ENCODE results near the gene RUNX1.

Gene RUNX1

DNA sequence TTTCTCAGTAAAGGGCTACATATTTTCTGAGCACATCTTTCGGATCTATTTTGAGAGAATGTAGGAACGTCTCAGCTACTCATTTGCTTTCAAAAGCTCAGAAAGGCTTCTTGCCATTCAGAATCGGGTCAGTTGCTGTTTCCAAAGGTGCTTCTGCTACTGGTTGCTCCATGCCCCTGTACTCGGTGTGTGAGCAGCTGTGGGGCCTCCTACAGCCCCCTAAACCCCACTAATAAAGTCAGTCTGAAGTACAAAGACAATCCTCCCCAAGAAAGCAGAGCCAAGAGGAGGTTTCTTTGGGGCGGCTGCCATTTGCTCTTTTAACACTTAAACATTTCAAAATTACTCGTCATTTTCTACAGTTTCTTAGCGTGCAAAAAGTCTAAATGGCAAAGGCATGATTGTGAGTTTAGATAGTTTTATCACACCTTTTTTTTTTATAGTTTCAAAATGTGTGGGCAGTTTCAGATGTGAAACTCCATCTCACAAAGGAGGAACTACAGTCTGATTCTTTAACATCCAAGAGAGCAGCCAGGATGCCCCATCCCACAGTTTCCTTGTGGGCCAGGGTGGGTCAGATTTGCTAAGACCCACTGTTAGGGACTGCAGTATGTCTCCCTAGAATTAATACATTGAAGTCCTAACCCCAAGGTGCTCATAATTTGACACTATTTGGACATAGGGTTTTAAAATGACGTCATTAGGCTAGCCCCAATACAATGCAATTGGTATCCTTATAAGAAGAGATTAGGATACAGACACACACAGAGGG, 4.1 kb downstream of the RUNX1 start:
- H3K36me3 ChIP-seq, result no peaks in the 10 kb centered on the region
- TF ChIP-seq, protein P1, sequence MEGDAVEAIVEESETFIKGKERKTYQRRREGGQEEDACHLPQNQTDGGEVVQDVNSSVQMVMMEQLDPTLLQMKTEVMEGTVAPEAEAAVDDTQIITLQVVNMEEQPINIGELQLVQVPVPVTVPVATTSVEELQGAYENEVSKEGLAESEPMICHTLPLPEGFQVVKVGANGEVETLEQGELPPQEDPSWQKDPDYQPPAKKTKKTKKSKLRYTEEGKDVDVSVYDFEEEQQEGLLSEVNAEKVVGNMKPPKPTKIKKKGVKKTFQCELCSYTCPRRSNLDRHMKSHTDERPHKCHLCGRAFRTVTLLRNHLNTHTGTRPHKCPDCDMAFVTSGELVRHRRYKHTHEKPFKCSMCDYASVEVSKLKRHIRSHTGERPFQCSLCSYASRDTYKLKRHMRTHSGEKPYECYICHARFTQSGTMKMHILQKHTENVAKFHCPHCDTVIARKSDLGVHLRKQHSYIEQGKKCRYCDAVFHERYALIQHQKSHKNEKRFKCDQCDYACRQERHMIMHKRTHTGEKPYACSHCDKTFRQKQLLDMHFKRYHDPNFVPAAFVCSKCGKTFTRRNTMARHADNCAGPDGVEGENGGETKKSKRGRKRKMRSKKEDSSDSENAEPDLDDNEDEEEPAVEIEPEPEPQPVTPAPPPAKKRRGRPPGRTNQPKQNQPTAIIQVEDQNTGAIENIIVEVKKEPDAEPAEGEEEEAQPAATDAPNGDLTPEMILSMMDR (IDR thresholded peaks at IDR 0.05; ENCODE audit: low read depth, low read length), result no peak
- DNase-seq, result no peak
- H3K27me3 ChIP-seq, result no peaks in the 10 kb centered on the region
- H3K4me1 ChIP-seq, result no peaks in the 10 kb centered on the region
- H3K9me3 ChIP-seq, result no peaks in the 10 kb centered on the region
- no peak overlapping the region for H3K4me3 ChIP-seq (ENCODE audit: low read depth, low read length)

DNA sequence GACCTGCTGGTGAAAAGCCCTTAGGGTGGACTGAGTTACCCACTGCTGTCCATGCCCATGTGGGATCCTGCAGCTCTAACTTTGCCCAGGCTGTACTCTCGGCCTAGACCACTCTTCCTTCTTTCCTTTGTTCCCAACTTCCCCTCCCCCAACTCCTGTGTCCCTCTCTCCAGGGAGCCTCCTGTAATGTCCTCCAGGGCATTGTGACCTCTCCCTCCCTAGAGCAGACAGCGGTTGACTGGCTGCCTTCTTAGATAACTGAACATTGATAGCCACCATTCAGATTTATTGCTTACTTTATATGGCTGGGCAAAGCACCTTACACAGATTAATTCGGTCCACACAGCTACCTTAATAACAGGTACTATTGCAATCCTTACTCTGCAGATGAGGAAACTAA, 5.0 kb downstream of the RUNX1 start:
- Histone ChIP-seq H3K9me3 (no peaks in the 10 kb centered on the region), H3K36me3 (no peaks in the 10 kb centered on the region), H3K27me3 (no peaks in the 10 kb centered on the region), H3K4me3 (ENCODE audit: low read depth, low read length) (no peak overlapping the region), H3K4me1 (no peaks in the 10 kb centered on the region)
- DNase-seq, result no peak
- TF ChIP-seq, protein P1 (IDR thresholded peaks at IDR 0.05; ENCODE audit: low read depth, low read length), result no peak

DNA sequence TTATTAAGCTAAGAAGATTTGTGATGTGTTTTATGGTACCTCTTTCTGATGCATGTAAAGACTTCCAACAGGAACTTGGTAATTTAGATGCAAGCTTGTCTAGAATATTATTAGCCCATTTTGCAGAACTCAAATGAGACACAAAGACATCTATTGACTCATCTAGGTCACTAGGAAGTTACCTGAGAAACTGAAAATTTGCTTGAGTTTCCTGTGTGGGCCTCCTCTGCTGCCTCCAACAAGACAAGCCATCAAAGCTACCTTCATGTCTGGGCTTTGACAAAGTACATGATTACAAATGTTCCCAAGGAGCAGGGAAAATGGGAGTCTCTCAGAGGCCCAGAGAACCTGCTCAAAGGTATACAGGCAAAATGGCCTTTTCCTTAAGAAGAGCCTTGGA, 5.6 kb downstream of the RUNX1 start:
- TF ChIP-seq, protein P1 (IDR thresholded peaks at IDR 0.05; ENCODE audit: low read depth, low read length), result no peak
- Histone ChIP-seq H3K9me3 (no peaks in the 10 kb centered on the region), H3K4me1 (no peaks in the 10 kb centered on the region), H3K36me3 (no peaks in the 10 kb centered on the region), H3K4me3 (ENCODE audit: low read depth, low read length) (no peak overlapping the region), H3K27me3 (no peaks in the 10 kb centered on the region)
- no peak for DNase-seq

DNA sequence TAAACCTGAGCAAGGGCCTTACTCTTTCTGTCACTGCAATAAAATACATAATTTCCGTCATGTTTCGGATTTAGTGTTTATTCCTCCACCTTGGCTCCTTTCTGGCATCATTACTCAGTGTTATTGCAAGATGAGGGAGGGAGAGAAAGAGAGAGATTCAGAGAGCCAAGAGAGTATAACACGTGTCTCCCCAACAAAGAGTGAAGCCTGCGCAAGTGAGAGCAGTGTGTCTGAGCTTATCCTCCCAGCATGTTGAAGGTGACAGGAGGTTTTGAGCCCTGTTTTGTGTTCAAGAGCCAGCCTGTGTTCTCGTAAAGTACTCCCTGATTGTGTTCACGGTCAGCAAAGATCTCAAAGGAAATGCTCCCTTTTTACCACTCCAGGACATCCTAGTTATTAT, 6.3 kb downstream of the RUNX1 start:
- no peak for DNase-seq
- H3K36me3 ChIP-seq, result no peaks in the 10 kb centered on the region
- H3K4me1 ChIP-seq, result no peaks in the 10 kb centered on the region
- H3K4me3 ChIP-seq (ENCODE audit: low read depth, low read length), result no peak overlapping the region
- H3K9me3 ChIP-seq, result no peaks in the 10 kb centered on the region
- no peaks in the 10 kb centered on the region for H3K27me3 ChIP-seq
- TF ChIP-seq, protein P1 (IDR thresholded peaks at IDR 0.05; ENCODE audit: low read depth, low read length), result no peak

DNA sequence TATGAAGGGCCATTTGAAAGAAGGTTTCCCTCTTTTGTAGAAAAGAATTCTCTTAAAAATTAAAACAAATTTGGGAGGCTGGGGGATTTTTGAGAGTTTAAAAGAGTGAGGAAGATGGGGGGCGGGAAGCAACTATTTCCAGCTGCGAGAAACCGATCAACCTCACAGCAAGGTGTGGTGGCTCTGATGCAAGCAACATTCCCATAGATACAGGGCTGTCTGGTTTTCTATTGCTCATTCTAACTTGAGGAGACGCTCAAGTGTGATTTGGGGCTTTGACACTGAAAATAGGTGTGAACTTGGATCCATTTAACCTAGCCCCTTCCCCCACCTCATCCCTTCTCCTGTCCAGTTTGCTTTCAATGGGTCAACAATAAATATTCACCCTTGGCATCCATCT, 7.2 kb downstream of the RUNX1 start:
- TF ChIP-seq, protein P1 (IDR thresholded peaks at IDR 0.05; ENCODE audit: low read depth, low read length), result no peak
- H3K36me3 ChIP-seq, result no peaks in the 10 kb centered on the region
- no peak for DNase-seq
- no peaks in the 10 kb centered on the region for H3K9me3 ChIP-seq
- no peak overlapping the region for H3K4me3 ChIP-seq (ENCODE audit: low read depth, low read length)
- H3K27me3 ChIP-seq, result no peaks in the 10 kb centered on the region
- H3K4me1 ChIP-seq, result no peaks in the 10 kb centered on the region

DNA sequence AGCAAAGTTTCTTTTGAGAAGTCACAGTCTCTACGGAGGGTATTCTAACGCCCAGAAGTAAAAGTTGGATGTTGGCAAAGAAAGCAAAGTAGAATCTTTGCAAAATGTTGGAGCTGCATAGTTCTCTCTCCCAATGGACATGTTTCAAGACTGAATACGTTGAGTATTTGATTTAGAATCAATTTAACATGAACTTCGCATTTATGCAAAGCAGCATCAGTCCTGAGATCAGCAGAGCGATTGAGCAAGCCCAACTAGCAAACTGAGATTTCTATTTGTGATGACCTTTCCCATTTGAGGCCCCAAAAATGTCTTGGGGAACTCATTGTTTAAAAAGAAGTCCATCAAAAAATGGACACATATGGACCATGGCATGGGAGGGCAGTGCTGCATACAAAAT, 8.0 kb downstream of the RUNX1 start:
- Histone ChIP-seq H3K4me3 (ENCODE audit: low read depth, low read length) (no peak overlapping the region), H3K4me1 (no peaks in the 10 kb centered on the region), H3K27me3 (no peaks in the 10 kb centered on the region), H3K9me3 (no peaks in the 10 kb centered on the region), H3K36me3 (no peaks in the 10 kb centered on the region)
- DNase-seq, result no peak
- TF ChIP-seq, protein P1 (IDR thresholded peaks at IDR 0.05; ENCODE audit: low read depth, low read length), result no peak
